GM19025 (cell line): Measurements from ENCODE around the gene SSX2IP.
"Not testable (repeated sequence)": the region's sequence is repeated elsewhere in the genome, so short reads cannot be mapped to it uniquely, and the experiment has no call there.

ENCODE experiments used
- ATAC-seq: cut with Tn5 transposase; IDR thresholded peaks from one replicate; pipeline ENCODE4 v1.9.1; 2021; ENCODE audit warnings: mild to moderate bottlenecking, low read depth, moderate library complexity; ENCODE audit not compliant: unreplicated experiment

SSX2IP gene

GRCh38 chr1:84690397-84691121, at the start of gene SSX2IP:
SSX2IP (minus strand) TSS chr1:84690461; CDS start chr1:84671219, 19,242 bp downstream.
- peak; percentile 94 for ATAC-seq

- ATAC-seq = no peak
These were observed 48.0 kb upstream of the SSX2IP start for GRCh38 chr1:84738237-84738636.

GRCh38 chr1:84737590-84737989, 47.3 kb upstream of the SSX2IP start:
- ATAC-seq = no peak

GRCh38 chr1:84736944-84737343, 46.7 kb upstream of the SSX2IP start:
- no peak for ATAC-seq

- no peak for ATAC-seq
These were observed 46.2 kb upstream of the SSX2IP start for GRCh38 chr1:84736445-84736844.

- no peak for ATAC-seq
These were observed 45.2 kb upstream of the SSX2IP start for GRCh38 chr1:84735483-84735882.

DNA sequence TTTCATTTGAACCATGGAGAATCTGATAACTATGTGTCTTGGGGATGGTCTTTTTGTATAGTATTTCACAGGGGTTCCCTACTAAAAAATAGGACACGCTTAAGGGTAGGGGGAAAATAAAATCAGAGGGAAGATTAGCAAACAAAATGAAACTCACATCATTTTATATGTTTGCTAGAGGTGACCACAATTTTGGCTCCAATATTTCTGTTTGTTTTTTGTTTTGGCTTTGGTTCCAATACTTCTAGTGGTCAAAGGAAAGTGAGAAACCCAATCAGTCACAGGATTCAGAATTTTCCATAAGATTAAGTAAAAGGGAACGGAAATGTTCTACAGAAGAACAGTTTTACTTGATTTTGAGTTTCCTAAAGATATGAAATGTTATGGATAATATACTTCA, 42.3 kb upstream of the SSX2IP start:
- no peak for ATAC-seq

DNA sequence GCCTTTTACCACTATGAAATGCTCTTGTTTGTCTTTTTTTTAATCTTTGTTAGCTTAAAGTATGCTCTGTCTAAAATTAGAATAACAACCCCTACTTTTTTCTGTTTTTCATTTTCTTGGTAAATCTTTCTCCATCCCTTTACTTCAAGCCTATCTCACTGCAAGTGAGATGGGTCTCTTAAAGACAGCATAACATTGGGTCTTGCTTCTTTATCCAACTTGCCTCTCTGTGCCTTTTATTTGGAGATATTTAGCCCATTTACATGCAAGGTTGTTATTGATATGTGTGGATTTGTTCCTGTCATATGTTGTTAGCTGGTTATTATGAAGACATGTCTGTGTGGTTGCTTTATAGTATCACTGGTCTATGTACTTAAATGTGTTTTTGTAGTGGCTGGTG, 41.3 kb upstream of the SSX2IP start:
- ATAC-seq = no peak

GRCh38 chr1:84727711-84728110, 37.5 kb upstream of the SSX2IP start:
- ATAC-seq = not testable (repeated sequence)

DNA sequence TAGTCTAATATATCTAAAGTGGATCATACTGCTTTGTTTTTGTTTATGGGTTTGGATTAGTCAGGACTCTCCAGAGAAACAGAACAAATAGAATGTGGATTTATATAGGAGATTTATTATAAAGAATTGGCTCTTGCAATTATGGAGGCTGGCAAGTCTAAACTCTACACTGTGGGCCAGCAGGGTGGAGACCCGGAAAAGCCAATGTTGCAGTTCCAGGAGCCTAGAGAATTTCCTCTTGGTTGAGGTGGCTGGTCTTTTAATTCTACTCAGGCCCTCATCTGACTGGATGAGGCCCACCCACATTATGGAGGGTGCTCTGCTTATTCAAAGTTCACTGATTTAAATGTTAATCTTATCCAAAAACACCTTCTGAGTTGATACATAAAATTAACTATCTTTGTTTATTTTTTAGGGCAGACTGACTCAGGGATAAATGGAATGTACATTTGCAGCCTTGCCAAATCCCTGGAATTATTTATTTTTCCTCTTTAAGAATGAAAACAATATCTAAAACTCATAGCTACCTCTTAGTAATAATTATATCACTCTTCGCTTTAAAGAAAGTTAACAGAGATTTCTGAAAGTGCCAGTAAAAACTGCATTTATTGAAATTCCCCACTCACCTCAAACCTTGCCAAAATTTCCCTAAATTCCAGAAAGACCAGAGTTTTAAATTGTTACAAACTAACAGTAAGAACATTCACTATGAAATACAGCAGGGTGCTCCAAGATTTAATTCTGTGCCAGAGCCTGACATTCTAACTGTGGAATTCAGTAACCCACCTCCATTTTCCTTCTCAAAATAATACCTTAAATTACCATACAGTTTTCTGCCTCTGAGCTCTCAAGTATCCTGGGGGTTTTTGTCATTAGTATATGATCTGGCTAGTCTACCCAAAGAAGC, 36.6 kb upstream of the SSX2IP start:
- no peak for ATAC-seq

- no peak for ATAC-seq
These were observed 34.0 kb upstream of the SSX2IP start for GRCh38 chr1:84724128-84724860.

DNA sequence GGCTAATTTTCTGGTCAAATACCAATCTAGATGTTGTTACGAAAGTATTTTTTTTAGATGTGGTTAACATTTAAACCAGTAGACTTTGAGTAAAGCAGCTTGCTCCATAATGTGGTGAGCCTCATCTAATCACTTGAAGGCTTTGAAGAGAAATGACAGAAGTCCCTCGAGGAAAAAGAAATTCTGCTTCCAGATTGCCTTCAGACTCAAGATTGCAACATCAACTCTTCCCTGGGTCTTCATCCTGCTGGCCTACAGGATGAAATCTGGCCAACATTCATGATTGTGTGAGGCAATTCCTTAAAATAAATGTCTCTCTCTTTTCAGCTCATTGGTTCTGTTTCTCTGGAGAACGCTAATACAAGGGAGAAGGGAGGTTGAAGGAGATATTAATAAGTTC, 32.5 kb upstream of the SSX2IP start:
- ATAC-seq = no peak

DNA sequence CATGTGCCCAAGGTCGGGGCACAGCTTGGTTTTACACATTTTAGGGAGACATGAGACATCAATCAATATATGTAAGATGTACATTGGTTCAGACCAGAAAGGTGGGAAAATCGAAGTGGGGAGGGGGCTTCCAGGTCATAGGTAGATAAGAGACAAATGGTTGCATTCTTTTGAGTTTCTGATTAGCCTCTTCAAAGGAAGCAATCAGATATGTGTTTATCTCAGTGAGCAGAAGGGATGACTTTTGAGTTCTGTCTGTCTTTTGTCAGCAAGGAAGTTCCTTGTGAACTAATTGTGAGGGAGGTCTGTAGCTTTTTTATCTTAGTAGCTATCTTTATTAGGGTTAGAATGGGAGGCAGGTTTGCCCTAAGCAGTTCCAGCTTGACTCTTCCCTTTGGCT, 31.6 kb upstream of the SSX2IP start:
- not testable (repeated sequence) for ATAC-seq

DNA sequence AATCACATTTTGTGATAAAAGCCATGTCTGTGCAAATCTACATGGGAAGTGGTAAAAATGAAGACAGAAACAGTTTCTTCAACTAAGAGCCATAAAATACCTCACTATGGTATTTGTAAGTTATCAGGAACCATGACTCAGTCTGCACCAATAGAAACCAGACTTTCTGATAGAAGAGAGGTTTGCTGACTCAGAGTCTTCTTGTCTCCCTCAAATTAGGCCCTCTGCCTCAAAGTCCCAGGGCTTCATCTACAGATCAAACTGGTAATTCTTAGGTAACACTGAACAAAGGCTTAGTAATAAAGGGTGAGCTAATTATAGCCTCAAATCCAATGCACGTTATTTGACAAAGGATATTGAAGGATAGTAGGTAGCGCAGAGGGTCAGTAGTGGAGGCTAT, 30.9 kb upstream of the SSX2IP start:
- ATAC-seq = no peak

DNA sequence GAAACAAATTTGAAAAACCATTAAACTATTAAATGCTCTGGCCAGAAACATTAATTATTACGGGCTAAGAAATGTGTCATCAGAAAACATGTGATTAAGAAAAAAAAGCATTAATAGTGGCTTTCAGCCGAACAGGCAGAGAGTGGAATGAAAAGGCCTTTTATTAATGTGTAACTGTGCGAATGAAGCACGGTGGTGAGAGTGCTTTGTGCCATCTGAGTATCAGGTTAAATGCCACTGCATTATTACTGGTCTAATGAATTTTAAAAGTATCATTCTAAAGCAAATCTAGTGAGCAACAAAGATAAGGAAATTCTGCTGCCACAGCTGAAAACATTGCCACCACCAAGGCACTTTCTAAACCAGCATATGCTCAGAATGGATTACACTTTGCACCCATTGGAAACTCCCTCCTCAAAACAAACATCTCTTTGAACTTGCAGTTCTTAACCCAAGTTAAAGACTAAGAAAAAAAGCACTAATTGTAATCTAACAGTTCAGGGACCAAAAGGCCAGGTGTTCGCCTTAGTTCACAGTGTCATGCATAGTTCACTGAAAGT, 30.0 kb upstream of the SSX2IP start:
- peak; percentile 84 for ATAC-seq

GRCh38 chr1:84719543-84720217, 29.4 kb upstream of the SSX2IP start:
- no peak for ATAC-seq

- no peak for ATAC-seq
These were observed 25.2 kb upstream of the SSX2IP start for GRCh38 chr1:84715342-84716019.

DNA sequence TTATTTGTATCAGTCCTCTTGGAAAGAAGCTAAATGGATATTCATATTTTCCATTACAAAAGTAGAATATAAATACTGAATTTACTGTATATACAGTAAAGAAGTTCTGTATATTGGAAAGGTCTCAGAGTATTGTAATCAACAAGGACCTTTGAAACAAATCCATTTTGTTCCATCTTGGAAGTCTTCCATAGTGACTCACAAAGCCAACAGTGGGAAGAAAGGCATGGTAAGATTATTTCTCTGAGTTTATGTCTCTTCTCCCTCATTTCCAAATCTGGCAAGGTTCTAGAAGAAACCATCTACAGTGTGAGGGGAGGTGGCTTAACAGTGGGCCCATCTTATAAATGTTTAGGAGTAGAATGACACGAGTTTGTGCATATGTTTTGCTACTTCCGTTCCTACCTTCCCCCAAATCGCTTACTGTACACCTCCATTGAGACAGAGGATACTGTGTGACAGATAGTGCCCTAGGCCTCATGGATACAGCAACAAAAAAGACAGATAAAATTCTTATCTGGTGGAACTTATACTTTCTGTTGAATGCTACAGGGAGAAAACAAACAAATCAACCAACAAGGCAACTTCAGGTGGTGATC, 22.1 kb upstream of the SSX2IP start:
- no peak for ATAC-seq

GRCh38 chr1:84711869-84712268, 21.6 kb upstream of the SSX2IP start:
- no peak for ATAC-seq
